Activated gamma-delta T cell (primary cell): Measurements from ENCODE around the gene TTC31.

ENCODE experiments used
- DNase-seq: peaks from one replicate; lab custom pipeline; 2025; lab: John Stamatoyannopoulos, UW

TTC31 gene

DNA sequence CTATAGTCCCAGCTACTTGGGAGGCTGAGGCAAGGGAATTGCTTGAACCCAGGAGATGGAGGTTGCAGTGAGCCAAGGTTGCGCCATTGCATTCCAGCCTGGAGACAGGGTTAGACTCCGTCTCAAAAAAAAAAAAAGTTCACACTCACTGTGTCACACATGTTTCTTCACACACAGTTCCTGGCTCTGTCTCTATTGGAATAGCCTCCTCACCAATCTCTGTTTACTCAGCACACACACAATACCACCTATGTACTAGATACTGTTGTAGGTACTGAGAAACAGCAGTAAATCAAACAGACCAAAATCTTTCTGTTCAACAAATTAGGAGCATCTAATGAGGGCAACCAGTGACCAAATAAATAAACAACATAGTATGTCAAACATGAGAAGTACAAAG, 3.3 kb downstream of the TTC31 start:
- no peak for DNase-seq

DNA sequence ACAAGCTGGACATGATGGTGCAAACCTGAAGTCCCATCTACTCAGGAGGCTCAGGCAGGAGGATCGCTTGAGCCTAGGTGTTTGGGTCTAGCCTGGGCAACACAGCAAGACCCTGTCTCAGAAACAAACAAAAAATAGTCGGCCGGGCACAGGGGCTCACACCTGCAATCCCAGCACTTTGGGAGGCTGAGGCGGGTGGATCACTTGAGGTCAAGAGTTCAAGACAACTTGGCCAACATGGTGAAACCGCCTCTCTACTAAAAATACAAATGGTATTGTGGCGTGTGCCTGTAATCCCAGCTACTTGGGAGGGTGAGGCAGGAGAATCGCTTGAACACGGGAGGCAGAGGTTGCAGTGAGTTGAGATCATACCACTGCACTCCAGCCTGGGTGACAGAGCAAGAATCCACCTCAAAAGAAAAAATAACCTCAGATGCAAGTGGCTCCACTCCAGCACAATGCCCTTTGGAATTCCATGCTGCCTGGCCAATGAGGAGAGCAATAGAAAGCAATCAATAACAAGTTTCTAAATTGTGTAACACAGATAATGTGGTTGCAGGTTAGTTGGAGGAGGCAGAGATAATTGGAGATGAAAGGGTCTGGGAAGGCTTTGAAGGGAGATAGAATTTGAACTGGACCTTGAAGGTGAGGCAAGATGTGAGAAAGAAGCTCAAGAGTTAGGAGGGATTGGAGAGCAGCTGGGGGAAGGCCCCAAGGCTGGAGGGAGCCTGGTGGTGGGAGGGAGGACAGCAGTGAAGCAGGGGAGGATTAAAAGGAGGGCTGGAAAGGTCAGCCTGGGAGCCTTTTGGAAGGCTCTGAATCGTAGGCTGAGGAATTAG, 6.0 kb downstream of the TTC31 start:
- DNase-seq, result no peak

DNA sequence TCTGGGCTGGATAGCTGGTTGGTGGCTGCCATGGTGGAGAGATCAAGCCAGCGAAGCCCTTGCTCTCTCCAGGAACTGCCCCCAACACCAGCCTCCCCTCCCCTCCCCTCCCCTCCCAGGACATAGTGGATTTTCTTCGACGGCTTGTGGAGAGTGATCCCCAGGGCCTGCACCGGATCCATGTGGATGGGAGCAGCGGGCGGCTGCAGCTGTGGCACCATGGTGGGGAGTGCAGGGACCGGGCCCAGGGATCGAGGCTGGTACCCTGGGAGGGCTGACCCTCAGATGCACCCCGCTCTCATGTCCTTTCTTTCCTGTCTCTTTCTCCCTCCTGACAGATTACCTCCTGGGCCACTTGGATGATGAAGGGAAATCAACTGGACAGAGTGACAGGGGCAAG, 7.0 kb downstream of the TTC31 start:
- no peak for DNase-seq

- no peak for DNase-seq
Observed at GRCh38 chr2:74491648-74492544, 9.0 kb downstream of the TTC31 start.

DNA sequence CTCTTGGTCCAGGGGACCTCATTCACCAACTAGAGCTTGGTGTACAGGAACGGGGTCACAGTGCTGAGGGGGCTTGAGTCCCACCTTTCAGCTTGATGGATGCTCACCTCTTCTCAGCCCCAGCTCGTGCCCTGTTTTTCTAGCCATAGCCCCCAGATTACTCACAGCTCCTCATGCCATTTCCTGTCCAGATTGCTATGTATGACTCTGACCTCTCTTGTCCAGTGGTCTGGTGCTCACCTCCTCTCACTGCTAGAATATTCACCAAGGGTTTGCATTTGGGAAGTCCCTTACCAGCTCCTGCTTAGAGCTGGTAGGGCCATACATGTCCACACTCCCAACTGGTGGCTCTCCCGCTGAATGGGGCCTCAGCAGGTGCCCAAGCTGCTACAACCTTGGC, 10.7 kb downstream of the TTC31 start:
- DNase-seq, result no peak

GRCh38 chr2:74495440-74495839, 12.6 kb downstream of the TTC31 start:
- DNase-seq, result no peak

- DNase-seq, result no peak
Observed at GRCh38 chr2:74496997-74497776, 14.3 kb downstream of the TTC31 start.

DNA sequence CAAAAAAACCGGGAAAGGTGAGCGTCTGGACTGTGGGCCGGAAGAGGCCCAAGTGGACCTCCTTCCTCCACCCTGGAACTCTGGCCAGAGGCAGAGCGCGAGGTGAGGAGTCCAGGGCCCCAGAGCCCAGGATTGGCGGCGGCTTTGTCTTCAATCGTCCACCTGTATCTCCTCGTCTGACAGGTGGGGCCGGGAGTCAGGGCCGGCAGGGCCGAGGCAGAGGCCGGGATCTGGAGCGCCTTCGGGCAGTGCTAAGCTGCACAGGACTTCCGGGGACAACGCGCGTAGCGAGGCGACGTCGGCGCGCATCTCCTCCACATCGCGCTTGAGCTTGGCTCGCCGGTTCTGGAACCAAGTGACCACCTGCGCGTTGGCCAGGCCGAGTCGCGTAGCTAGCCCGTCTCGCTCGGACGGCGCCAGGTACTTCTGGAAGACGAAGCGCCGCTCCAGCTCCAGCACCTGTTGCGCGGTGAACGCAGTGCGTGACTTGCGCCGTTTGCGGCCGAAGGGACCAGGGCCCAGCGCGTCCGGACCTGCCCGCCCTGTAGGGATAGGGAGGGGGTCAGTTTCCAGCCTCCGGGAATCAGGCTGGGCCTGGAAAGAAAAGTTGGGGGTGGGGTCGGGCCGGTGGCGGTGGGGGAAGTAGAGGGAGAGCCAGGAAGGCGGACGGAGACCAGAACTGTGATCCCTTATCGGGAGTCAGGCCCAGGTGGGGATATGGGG, 15.1 kb downstream of the TTC31 start:
- DNase-seq, result no peak

GRCh38 chr2:74498500-74499266, 15.8 kb downstream of the TTC31 start:
- DNase-seq, result no peak

- no peak for DNase-seq
Observed at GRCh38 chr2:74499267-74499939, 16.5 kb downstream of the TTC31 start, which contains the start of gene LBX2. LBX2 (minus strand) TSS chr2:74499603; CDS start chr2:74499537, 66 bp downstream.

DNA sequence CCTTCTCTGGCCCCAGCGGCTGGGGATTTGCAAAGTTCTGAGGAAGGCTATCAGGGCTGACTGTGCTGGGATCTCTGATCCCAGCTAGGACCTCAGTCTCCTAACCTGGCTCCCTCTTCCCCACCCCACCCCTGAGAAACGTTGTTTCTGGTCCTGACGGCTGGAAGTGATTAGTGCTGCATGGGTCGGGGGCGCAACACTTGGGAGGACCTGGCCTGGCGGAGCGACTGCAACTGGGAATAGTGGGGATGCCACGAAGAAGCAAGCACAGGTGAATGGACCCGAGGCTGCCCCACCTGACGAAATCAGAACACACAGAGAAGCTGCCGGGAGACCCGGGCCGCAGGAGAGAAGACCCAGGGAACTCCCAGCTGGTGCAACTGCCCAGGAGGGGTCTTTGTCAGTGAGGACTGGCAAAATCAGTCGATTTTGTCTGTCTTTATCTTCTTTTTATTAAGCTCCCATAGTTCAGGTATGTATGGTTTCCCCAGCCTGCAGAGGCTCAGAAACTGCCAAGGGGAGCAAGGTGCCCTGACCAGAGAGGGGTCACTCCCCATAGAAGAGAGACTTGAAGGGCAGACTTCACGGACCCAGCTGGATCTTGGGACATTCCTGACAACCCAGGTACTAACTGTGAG, 17.2 kb downstream of the TTC31 start:
- DNase-seq, result no peak

DNA sequence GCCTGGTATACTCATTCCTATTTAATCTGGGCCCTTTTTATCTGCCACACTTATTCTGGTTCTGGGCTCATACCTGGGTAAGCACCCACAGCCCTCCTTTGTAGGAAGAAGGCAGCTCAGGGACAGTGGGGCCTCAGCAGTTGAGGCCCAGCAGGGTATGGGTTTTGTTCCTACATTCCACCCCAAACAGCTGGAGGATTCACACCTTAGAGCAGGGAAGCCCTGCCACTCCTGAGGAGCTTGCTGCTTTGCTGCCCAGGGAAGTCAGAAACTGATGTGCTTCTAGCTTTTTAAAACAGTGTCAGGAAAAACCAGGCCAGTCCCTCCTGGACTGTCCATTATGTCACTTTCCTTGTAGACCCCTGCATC, 17.7 kb downstream of the TTC31 start:
- DNase-seq, result no peak

DNA sequence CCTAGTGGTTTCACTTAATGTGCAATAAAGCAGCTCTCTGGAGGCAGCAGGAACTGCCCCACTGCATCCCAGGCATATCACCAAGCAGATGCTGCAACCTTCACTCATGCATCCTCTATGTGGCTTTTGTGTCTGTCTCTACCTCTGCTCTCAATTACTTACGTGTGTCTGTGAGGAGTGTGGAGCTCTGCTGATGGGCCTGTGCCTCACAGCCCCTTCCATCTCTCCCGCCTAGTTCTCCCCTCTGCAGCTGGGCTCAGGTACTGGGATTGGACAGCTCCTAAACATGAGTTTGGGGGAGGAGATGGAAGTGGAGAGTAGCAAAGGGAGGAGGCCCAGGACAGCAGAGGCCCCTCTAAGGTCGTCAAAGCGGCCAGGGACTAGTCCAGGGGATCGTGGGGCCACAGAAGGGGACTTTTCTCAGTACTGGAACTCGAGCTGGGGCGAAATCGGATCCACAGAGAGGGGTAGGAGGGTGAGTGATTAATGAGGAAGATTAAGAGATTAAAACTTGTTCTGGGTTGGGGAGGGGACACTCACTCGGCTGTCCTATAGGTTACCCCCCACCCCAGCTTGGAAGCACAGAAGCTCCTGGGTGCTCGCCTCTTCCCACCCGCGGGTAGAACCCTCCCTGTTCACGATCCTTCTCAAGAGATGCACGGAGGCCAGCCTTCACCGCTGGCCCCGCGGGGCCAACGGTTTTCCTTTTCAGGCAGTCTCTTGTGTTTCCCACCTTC, 18.6 kb downstream of the TTC31 start:
- no peak for DNase-seq

DNA sequence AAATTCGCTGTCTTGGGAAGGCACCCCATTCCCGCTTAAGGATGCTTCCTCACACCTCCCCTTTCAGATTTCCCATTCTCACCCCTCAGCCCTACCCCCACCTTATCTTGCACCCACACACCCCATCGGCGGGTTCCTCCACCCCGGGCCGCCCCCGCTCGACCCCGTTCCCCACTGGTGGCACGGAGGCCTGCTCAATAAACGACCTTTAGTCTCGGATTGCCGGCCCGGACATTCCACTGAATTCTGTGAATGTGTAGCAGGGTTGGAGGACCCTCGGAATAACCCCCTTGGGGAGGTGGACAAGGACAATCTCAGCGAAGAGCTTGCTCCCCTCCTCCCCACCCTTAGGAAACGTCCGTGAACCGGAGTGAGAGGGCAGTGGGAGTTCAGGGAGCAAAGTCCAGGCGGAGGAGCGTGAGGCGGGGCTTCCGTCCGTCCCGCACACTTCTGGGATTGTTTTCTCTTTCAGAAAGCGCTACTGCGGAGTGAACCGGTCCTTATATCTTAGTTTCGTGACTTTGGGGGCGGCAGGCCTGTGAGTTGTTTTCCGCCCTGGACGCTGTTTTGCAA, 19.4 kb downstream of the TTC31 start:
- no peak for DNase-seq

GRCh38 chr2:74502720-74503505, 20.0 kb downstream of the TTC31 start:
- peak; percentile 18 for DNase-seq

DNA sequence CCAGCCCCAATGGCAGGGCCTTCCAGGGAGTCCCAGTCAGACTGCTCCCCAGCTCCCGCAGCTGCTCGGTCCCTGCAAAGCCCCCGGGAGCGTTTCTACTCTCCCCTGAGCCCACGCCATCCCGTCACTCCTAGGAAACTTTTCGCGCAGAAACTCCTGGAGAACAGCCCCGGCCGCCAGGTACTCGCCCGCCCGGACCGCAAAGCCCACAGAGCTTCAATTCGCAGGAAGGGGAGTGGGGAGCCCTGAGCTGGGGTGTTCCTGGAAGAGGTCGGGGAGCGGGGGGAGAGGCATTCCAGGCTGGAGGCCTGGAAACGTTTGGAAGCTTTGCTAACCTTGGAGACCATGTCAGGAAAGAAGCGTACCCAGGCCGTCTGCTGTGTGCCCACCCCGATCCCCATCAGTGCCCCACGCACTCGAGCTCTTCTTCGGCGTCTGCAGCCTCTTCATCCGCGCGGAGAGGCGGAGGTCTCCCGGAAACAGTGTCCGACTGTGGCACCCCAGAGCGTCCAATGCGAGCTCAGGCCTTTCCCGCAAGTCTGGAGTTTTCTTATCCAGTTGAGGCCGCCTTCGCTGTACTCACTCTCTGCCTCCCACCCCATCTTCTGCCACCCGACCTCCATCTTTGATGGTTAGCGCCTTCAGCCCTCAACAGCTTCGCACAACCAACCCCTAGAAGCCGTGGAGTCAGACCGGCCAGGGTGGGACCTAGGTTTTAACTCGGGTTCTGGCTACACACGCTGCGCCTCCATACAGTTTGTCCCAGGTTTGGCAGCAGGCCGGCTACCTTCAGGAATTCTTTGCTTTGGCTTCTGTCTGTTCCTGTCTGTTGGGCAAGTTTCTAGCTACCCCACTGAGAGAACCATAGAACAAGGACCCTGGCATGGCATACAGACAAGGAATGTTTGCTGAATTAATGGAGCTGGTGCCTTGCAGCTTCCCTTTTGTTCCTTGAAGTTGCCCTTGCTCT, 20.9 kb downstream of the TTC31 start:
- DNase-seq, result no peak

GRCh38 chr2:74504591-74504990, 21.7 kb downstream of the TTC31 start:
- no peak for DNase-seq
